Left cardiac atrium (tissue), 4 donors: ENCODE results near the gene MLN. TPM values are rescaled to one million over a fixed set of nuclear protein-coding genes. Genes with fewer than 3 reads are reported as not detected.

Source experiments
- ATAC-seq, 2 donors: fragments of 200-7000 bp; cut with Tn5 transposase; one replicate each; pipeline ENCODE4 v1.9.1; 2020; ENCODE audit warnings: mild to moderate bottlenecking in 2 of 2, moderate library complexity in 2 of 2
- DNase-seq: peaks from one replicate; pipeline ENCODE4 v3.0.0-alpha.2; 2020
- intact Hi-C, 2 donors: fragments of 100-400 bp; cut with DNase I; formaldehyde crosslinking; loops; one replicate each; pipeline versions ENCODE4 v1.14.1 to v1.15.1; 2022 to 2023
- total RNA-seq, 2 donors: library from RNA; stranded (reverse); fragmentation: NEBNext Ultra II Directional; extraction: Animal tissue kit (Norgen Biotek cat#: 25700); gene quantifications; one replicate each; pipeline ENCODE4 v1.2.1, GENCODE V29; 2021
- donor health status: DM: no; HTN: yes; CAD: no.
- donor health status: DM: no; HTN: yes; CAD: no; lungs with severe emphysema.
- donor health status: DM: yes; HTN: yes; CAD: no.
- donor health status: Dilated cardiomyopathy.

The MLN gene
- total RNA-seq, 2 donors from 2014 or later = not detected

GRCh38 chr6:33779290-33779689 lies 24.5 kb downstream of the MLN start:
- intact Hi-C loops = no loop called here
- DNase-seq (no peak), ATAC-seq (no peak)

DNA sequence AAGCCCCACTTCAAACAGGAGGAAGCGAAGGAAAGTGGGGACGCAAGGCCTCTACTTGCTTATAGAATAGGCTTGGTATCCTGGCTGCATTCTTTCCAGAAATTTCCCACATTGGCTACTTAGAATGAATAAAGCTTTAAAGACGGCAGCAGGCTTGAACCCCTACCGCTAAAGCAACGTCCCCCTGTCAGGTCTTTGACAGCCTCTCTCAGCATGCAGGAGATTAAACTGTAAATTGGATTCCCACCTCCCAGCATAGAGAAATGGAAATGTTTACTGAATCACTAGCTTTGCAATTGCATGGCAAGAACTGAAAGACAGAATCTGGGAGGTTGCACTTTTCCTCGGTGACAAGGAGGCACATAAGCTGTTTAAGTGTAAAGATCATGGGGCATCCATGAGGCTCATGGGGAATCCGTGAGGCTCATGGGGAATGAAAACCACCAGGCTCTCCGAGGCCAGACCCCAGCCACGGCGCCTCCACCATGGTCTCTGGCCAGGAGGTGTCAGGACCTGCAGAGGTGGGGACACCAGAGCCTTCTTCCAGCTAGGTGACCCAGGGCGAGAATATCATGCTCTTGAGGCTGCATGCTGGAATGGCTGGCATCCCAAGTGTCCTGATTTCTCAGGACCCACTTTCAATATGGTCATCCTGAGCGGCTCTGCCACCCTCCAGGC lies 25.2 kb downstream of the MLN start:
- no peak for DNase-seq
- intact Hi-C loops = no loop called here

GRCh38 chr6:33777398-33778388 lies 26.1 kb downstream of the MLN start:
- DNase-seq = no peak
- ATAC-seq = no peak
- intact Hi-C loops = no loop called here

More for the DNA sequence above, 25.2 kb downstream of the MLN start:
- no peak for ATAC-seq

- intact Hi-C loops = no loop called here
- ATAC-seq (no peak), DNase-seq (no peak)
Measured at GRCh38 chr6:33776764-33777163, 27.0 kb downstream of the MLN start.

- no peak for ATAC-seq
- intact Hi-C loops = no loop called here
- no peak for DNase-seq
Measured at GRCh38 chr6:33776186-33776585, 27.6 kb downstream of the MLN start.

DNA sequence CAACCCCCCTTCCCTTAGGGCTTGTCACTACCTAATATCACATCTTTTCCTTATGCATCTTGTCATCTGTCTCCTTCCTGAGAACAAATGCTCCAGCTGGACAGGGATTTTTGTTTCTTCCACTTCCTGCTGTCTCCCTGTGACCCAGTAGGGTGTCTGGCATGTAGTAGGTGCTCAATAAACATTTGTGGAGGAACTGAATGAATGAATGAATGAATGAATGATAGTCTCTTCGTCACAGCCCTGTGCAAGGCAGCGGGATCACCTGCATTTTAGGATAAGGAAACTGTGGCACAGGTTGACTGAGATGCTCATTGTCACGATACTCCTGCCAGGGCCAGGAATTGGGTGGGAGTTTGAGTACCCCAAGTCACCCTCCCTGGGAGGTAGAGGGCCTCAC lies 29.0 kb downstream of the MLN start:
- ATAC-seq (no peak), DNase-seq (no peak)
- intact Hi-C loops = no loop called here

DNA sequence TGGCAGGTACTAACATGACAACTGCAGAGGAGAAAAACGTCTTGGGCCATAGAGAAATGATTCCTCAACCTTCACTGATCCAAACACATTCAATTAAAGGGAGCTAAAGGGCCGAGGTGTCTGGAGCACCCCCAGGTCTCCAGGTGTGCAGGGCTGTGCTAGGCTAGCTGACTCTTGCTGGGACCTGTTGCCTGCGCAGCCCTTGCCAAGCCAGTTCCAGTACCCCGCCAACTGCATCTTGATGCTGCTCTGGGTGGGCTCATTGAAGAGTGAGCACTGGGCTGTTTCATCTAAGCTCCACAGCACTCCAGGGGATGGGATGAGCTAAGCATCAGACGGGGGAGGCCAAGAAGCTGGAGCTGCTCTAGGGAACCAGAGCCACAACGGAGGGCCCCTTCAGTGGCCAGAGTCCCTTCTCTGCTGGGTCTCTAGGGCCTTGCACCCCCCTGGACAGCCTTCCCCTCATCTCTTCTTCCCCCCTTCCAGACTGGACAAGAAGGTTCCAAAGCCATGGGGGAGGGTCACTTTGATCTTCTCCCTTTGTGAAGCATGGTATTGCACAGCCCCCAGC lies 30.8 kb downstream of the MLN start:
- ATAC-seq (no peak), DNase-seq (no peak)
- intact Hi-C loops = no loop called here

- intact Hi-C loops = no loop called here
- no peak for DNase-seq
- no peak for ATAC-seq
Measured at GRCh38 chr6:33772082-33772830, 31.5 kb downstream of the MLN start.

DNA sequence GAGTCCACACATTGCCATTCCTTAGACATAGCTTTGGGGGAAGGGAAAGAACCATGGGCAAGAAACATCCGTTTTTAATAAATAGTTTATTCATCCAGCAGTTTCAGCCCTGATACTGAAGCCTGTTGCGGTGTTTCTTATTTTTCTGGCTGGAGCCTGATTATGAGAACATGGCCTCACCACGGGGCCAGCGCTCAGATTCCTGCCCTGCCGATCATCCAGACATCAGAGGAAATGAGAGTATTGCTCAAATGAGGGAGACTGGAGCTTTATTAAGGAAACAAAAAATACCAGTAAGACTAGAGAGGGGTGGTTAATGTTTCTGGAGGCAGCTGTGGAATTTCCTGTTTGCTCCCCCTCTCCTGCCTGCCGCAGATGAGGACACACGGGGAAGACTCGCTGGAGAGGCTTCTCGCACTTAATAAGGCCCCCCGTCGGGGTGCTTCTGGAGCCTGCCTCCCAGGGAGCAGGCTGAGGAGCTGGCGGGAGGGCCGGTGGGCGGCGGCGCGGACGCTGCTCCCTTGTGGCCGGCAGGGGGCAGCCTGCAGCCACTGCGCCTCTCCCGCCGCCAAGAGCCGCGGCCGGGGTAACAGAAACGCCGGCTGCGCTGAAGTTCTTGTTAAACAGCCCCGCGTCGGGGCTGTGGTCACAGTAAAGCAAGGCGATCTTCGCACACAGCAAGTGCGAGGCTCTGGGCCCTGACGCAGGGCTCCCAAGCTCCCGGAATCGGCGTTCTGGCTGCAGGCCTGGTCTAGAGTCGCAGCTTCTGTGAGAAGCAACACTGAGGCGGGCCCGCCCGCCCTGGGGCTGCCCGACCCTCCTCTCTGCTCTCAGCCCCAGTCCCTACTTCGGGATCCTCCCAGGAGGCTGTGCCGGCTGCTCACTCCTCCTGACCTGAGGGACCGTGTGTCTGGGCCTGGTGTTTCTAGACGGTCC lies 32.4 kb downstream of the MLN start:
- ATAC-seq (peak; percentile 84), DNase-seq (peak; percentile 80)
- intact Hi-C loops = loop anchor here in 1 of 2 donors (2.0 kb wide), 1 partner anchor 255 kb away; no protein-coding TSS in a partner anchor

GRCh38 chr6:33770833-33771145 lies 33.0 kb downstream of the MLN start:
- DNase-seq = no peak
- intact Hi-C loops = loop anchor here in 1 of 2 donors (2.0 kb wide), 1 partner anchor 256 kb away; no protein-coding TSS in a partner anchor
- ATAC-seq = peak in 1 of 2 donors; percentile 1

DNA sequence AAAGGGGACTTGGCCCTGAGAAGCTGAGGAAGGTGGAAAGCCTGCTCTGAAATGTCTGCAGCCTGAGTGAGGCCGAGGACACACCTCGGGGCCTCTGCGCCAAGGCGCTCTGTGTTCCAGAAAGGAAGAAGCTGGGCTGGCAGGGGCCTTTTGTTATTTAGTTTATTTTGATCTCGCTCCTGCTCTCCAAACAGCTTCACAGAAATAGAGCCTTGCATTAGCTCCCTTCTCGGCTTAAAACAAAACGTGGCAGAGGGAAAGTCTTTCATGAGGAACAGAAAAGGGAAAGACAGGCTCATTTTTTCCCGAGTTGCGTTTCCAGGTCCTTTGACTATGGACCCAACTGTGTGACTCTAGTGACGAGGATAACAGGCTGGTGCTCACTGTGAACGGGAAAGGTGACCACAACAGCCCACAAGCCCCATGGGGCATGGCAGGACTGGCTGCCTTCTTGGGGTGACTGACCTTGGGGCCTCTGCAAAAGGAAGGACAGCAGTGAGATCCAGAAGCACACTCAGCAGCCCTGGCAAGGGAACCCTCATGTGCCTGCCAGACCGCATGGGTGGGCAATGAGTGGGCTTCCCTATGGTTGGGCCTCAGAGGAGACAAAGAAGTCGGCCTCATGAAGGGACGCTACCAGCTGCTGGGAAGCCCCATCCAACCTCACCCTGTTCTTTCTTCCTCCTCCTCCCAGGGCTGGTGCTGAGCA lies 33.5 kb downstream of the MLN start:
- no peak for ATAC-seq
- no peak for DNase-seq
- intact Hi-C loops = loop anchor here in 1 of 2 donors (2.0 kb wide), 1 partner anchor 257 kb away; no protein-coding TSS in a partner anchor

DNA sequence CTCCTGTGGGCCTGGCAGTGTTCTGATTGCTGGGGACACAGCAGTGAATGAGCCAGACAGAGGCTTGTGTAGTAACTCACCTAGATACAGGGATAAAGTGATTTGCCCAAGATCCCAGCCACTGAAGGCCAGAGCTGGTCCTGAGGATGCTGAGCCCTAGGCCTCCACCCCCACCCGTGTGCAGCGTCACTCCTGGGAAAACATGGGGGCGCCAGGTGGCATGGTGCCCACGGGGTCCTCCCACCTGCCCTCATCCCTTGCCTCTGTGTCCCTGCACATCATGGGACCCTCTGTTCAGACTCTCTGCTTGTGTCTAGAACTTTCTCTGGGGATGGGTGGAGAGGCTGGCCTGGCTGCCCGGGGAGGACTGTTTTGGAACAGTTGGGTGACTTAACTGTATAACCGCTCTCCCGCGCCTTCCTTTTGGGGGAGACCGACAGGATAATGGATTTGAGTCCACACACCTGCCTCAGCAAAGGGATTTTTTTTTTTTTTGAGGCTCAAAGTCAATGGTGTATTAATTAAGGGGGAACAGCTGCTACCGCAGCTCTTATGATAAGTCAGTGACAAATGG lies 34.5 kb downstream of the MLN start:
- no peak for ATAC-seq
- no peak for DNase-seq
- intact Hi-C loops = loop anchor here (5.0 to 10.0 kb wide), 2 partner anchors 255 to 383 kb away; no protein-coding TSS in a partner anchor

- ATAC-seq (peak; percentile 58 to 68), DNase-seq (peak; percentile 81)
- intact Hi-C loops = loop anchor here (5.0 to 10.0 kb wide), 2 partner anchors 256 to 384 kb away; no protein-coding TSS in a partner anchor
Measured at GRCh38 chr6:33768644-33769120, 35.1 kb downstream of the MLN start.

DNA sequence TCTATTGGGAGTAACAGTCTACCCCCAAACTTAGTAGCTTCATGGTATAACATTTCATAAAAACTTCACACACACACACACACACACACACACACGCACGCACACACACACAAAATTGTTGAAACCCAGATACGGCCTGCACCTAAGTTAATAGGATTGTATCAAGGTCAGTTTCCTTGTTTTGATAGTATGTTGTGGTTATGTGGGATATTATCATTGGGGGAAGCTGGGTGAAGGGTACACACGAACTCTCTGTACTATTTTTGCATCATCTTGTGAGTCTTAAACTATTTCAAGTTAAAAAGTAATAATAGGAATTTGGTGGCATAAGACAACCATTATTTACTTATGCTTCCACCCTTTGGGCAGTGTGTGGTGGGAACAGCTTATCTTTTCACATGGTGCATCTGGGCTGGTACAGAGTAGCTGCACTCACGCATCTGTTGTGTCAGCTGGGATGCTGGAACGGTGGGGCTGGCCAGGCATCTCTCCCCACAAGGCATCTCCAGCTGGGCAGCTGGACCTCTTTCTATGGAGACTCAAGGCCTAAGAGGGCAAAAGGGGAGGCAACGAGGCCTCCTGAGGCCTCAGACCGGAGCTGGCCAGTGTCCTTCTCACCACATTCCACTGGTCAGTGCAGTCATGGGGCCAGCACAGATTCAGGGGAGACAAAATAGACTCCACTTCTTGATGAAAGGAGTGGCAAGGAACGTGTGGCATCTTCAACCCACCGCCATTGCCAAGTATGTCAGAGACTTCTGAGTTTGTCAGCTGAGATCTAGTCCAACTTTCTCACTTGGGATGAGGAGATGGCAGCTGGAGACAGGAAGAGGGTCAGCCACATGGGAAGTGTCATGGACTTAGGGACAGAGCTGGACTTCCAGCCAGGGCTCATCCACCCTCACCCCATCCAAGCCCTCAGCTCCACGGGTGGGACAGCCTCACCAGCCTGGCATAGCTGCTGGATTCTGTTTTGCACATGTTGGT lies 36.6 kb downstream of the MLN start:
- ATAC-seq (no peak), DNase-seq (no peak)
- intact Hi-C loops = loop anchor here (5.0 to 10.0 kb wide), 2 partner anchors 258 to 385 kb away; no protein-coding TSS in a partner anchor

- no peak for ATAC-seq
- DNase-seq = no peak
- intact Hi-C loops = loop anchor here (5.0 to 10.0 kb wide), 2 partner anchors 259 to 387 kb away; no protein-coding TSS in a partner anchor
Measured at GRCh38 chr6:33765368-33765767, 38.4 kb downstream of the MLN start.
